ENCODE measurements around the gene NT5C3B.
"Not testable (repeated sequence)": the region's sequence is repeated elsewhere in the genome, so short reads cannot be mapped to it uniquely, and the experiment has no call there.

DNA sequence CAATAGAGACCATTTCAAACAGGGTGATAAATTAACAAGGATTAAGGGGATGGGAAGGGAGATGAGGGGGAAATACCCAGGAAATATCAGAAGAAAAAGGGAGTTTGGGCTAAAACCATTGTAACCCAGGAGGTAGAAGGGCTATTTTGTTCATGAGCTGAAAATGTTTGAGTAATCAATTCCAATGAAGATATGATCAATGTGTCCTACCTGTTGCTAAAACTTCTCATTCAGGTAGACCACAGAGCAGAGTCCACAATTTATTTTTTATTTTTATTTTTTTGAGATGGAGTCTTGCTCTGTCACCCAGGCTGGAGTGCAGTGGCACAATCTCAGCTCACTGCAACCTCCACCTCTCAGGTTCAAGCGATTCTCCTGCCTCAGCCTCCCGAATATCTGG lies 3.4 kb upstream of the NT5C3B start:
- TF ChIP-seq, protein P1, sequence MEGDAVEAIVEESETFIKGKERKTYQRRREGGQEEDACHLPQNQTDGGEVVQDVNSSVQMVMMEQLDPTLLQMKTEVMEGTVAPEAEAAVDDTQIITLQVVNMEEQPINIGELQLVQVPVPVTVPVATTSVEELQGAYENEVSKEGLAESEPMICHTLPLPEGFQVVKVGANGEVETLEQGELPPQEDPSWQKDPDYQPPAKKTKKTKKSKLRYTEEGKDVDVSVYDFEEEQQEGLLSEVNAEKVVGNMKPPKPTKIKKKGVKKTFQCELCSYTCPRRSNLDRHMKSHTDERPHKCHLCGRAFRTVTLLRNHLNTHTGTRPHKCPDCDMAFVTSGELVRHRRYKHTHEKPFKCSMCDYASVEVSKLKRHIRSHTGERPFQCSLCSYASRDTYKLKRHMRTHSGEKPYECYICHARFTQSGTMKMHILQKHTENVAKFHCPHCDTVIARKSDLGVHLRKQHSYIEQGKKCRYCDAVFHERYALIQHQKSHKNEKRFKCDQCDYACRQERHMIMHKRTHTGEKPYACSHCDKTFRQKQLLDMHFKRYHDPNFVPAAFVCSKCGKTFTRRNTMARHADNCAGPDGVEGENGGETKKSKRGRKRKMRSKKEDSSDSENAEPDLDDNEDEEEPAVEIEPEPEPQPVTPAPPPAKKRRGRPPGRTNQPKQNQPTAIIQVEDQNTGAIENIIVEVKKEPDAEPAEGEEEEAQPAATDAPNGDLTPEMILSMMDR (IDR thresholded peaks at IDR 0.05; ENCODE audit: low read depth, low read length) = not testable (repeated sequence)
- not testable (repeated sequence) for TF ChIP-seq EZH2phosphoT487 (IDR thresholded peaks at IDR 0.05; ENCODE audit: low read depth)
